ENCODE data around the gene KCND2. TPM values are rescaled to one million over a fixed set of nuclear protein-coding genes. Genes with fewer than 3 reads are reported as not detected.

KCND2 gene
- polyA plus RNA-seq, 3 donors, result not detected

DNA sequence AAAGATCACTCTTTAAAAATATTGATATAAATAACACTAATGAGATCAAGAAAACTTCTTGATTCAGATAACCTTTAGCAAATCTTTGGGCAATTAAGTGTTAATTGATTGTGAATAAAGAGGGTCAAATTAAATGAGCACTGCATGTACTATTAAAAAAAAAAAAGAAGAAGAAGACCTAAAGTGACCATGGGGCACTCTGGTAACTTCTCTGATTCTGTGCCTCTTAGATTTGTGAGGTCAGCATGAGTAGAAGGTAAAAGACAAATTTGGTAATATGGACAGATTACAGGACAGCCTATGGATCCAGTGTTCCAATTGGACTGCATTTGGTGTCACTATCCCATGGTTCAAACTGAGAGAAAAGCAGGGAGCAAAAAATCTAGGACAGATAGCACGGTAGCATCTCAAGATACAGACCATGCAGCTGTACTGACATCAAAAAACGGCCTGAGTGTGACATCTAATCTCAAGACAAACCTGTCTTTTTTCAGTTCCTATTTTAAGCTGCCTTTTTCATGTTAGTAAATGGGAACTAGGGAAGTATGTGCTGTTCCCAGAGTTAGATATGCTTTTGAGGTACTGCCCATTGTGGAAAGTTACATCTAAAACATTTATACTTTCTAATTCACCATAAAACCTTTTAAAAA, 128.0 kb downstream of the KCND2 start:
- no peaks in the 10 kb centered on the region for H3K27me3 ChIP-seq (ENCODE audit: control insufficient read depth in 2 of 2, insufficient read depth in 2 of 2, low read length in 2 of 2)
- no peaks in the 10 kb centered on the region for H3K79me2 ChIP-seq (ENCODE audit: insufficient read depth, low read length)
- H3K4me2 ChIP-seq (replicated peaks; ENCODE audit: extremely low read depth, low read length, poor library complexity, severe bottlenecking), result no peak overlapping the region
- no peak overlapping the region for H2AFZ ChIP-seq (ENCODE audit: insufficient read depth, low read depth, low read length, poor library complexity, severe bottlenecking)
- WGBS (ENCODE audit: insufficient coverage), result 83% methylated on average over 1 of the region's 2 CpGs
- H3K4me3 ChIP-seq (replicated peaks in 1 of 3; ENCODE audit: low read depth in 2 of 3, low read length in 3 of 3), result no peak overlapping the region
- DNase-seq, result no peak
- H3K9ac ChIP-seq (ENCODE audit: insufficient read depth, low read length, poor library complexity, severe bottlenecking), result no peak overlapping the region
- H3K27ac Mint-ChIP-seq, result no peak overlapping the region
- H3K4me1 ChIP-seq (ENCODE audit: control insufficient read depth in 1 of 2, insufficient read depth in 2 of 2, low read length in 2 of 2), result no peaks in the 10 kb centered on the region
- TF ChIP-seq, protein P1, sequence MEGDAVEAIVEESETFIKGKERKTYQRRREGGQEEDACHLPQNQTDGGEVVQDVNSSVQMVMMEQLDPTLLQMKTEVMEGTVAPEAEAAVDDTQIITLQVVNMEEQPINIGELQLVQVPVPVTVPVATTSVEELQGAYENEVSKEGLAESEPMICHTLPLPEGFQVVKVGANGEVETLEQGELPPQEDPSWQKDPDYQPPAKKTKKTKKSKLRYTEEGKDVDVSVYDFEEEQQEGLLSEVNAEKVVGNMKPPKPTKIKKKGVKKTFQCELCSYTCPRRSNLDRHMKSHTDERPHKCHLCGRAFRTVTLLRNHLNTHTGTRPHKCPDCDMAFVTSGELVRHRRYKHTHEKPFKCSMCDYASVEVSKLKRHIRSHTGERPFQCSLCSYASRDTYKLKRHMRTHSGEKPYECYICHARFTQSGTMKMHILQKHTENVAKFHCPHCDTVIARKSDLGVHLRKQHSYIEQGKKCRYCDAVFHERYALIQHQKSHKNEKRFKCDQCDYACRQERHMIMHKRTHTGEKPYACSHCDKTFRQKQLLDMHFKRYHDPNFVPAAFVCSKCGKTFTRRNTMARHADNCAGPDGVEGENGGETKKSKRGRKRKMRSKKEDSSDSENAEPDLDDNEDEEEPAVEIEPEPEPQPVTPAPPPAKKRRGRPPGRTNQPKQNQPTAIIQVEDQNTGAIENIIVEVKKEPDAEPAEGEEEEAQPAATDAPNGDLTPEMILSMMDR (IDR thresholded peaks at IDR 0.05), result no peak
- no peaks in the 10 kb centered on the region for H4K20me1 ChIP-seq (ENCODE audit: insufficient read depth, low read length)
- no peaks in the 10 kb centered on the region for H3K36me3 ChIP-seq (replicated peaks in 1 of 2; ENCODE audit: control insufficient read depth in 1 of 2, insufficient read depth in 2 of 2, low read length in 2 of 2)
- H3K27me3 Mint-ChIP-seq (ENCODE audit: low read depth in 3 of 3), result no peaks in the 10 kb centered on the region
- H3K36me3 Mint-ChIP-seq, result no peaks in the 10 kb centered on the region
- no peak overlapping the region for H3K4me3 Mint-ChIP-seq
- H3K9me3 ChIP-seq (replicated peaks in 1 of 2; ENCODE audit: control insufficient read depth in 1 of 2, insufficient read depth in 1 of 2, low read length in 2 of 2), result no peaks in the 10 kb centered on the region
- H3K9me3 Mint-ChIP-seq, result no peaks in the 10 kb centered on the region
- H3K4me1 Mint-ChIP-seq, result no peaks in the 10 kb centered on the region
- no peak overlapping the region for H3K27ac ChIP-seq (ENCODE audit: low read depth in 1 of 2, low read length in 2 of 2)
- intact Hi-C loops (cut with micrococcal nuclease), result no loop called here

DNA sequence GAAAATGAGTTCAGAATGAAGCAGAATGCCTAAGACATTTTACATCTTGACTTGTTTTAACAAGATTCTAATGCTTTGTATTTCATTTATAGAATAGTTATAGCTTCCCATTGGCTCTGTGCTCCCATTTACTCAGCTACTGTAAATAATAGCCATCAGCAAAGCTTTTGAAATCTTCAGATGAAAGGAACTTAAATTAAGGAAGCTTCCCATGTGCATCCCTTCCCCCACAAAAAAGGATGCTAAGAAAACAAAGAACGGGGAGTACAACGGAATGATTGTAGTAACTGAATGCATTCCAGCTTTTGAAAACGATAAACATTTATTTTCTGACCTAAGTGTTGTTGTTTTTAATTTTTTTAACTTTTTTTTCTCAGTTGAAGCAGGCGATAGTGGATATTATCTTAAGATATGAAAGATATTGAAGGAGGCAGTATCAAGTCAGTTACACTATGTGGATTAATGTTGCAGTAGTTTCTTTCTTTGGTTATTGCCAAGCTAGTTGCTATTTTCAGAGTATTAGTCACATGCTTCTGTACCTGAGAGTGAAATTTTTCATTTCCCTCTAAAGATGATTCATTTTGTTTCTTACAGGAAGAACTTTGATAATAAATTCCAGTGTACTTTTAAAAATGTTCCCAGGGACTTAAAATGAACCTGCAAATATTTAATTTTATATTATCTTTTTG, 129.2 kb downstream of the KCND2 start:
- Histone ChIP-seq H2AFZ (ENCODE audit: insufficient read depth, low read depth, low read length, poor library complexity, severe bottlenecking) (no peak overlapping the region), H3K9me3 (replicated peaks in 1 of 2; ENCODE audit: control insufficient read depth in 1 of 2, insufficient read depth in 1 of 2, low read length in 2 of 2) (no peaks in the 10 kb centered on the region), H3K79me2 (ENCODE audit: insufficient read depth, low read length) (no peaks in the 10 kb centered on the region), H3K4me1 (ENCODE audit: control insufficient read depth in 1 of 2, insufficient read depth in 2 of 2, low read length in 2 of 2) (no peaks in the 10 kb centered on the region), H3K27me3 (ENCODE audit: control insufficient read depth in 2 of 2, insufficient read depth in 2 of 2, low read length in 2 of 2) (no peaks in the 10 kb centered on the region), H4K20me1 (ENCODE audit: insufficient read depth, low read length) (no peaks in the 10 kb centered on the region), H3K27ac (ENCODE audit: low read depth in 1 of 2, low read length in 2 of 2) (no peak overlapping the region), H3K36me3 (replicated peaks in 1 of 2; ENCODE audit: control insufficient read depth in 1 of 2, insufficient read depth in 2 of 2, low read length in 2 of 2) (no peaks in the 10 kb centered on the region), H3K9ac (ENCODE audit: insufficient read depth, low read length, poor library complexity, severe bottlenecking) (no peak overlapping the region), H3K4me3 (replicated peaks in 1 of 3; ENCODE audit: low read depth in 2 of 3, low read length in 3 of 3) (no peak overlapping the region), H3K4me2 (replicated peaks; ENCODE audit: extremely low read depth, low read length, poor library complexity, severe bottlenecking) (no peak overlapping the region)
- no peak overlapping the region for H3K4me3 Mint-ChIP-seq
- H3K9me3 Mint-ChIP-seq, result no peaks in the 10 kb centered on the region
- DNase-seq, result no peak
- H3K36me3 Mint-ChIP-seq, result no peaks in the 10 kb centered on the region
- TF ChIP-seq, protein P1 (IDR thresholded peaks at IDR 0.05), result no peak
- intact Hi-C loops (cut with micrococcal nuclease), result no loop called here
- H3K27me3 Mint-ChIP-seq (ENCODE audit: low read depth in 3 of 3), result no peaks in the 10 kb centered on the region
- WGBS (ENCODE audit: insufficient coverage), result no CpG with 5 or more reads among the region's 4 CpGs
- no peaks in the 10 kb centered on the region for H3K4me1 Mint-ChIP-seq
- no peak overlapping the region for H3K27ac Mint-ChIP-seq

Data from CD14-positive monocyte (primary cell).